ENCODE data around the gene TEAD3.

TEAD3 gene

DNA sequence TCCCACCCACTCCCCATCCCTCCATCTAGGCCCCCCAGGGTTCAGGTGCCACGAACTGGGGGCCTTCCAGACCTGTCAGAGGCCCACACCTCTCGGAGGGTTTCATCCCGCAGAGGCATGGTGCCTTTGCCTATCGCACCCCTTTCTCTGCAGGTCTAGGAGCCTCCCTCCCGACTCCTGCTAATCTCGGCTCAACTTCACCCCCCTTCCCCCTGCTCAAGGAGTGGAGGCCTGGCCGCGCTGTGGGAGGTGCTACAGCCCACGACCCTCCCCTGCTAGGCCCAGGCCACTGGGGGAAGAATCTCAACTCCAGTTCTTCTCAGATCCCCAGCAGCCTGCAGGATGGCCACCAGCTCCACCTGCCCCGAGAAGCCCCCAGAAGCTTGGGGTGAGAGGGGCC, 15.9 kb upstream of the TEAD3 start, which contains the start of gene TULP1:
Gene TULP1, minus strand, starts transcription at position 157 of the 400 bp plus-strand sequence. Its CDS starts 38 bp downstream, at position 119.
- no peak for DNase-seq (ENCODE audit: low read depth)
- no peak for TF ChIP-seq CTCF (IDR thresholded peaks at IDR 0.05; ENCODE audit: low read depth, low read length, missing control alignments)
- in situ Hi-C loops (cut with HindIII; ENCODE audit: low sequenced_read_pairs): no loop called here
- peak within 1 kb of the TSS; percentile 7 for H3K4me3 ChIP-seq (ENCODE audit: low read depth, low read length)

- in situ Hi-C loops (cut with HindIII; ENCODE audit: low sequenced_read_pairs): no loop called here
- H3K4me3 ChIP-seq (ENCODE audit: low read depth, low read length): no peak overlapping the region
- TF ChIP-seq CTCF (IDR thresholded peaks at IDR 0.05; ENCODE audit: low read depth, low read length, missing control alignments): no peak
- no peak for DNase-seq (ENCODE audit: low read depth)
These were observed 15.1 kb upstream of the TEAD3 start for GRCh38 chr6:35512006-35512405.

DNA sequence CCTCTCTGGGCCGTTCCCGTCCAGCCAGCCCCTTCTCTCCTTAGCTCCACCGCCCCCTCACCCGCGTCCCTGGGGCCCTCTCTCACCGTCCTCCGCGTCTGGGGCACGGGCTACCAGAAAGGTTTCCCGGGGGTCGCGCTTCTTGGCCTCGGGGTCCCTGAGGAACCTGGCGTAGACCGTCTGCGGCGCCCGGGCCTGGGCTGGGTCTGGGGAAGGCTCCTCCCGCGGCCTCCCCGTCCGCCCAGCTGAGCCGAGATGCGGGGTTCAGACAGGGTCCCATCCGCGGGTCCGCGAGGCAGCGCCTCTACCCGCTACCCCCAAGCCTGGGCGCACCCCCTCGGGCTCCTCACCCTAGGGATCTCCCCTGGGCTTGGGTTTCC, 14.7 kb upstream of the TEAD3 start:
- TF ChIP-seq CTCF (IDR thresholded peaks at IDR 0.05; ENCODE audit: low read depth, low read length, missing control alignments): no peak
- DNase-seq (ENCODE audit: low read depth): no peak
- in situ Hi-C loops (cut with HindIII; ENCODE audit: low sequenced_read_pairs): no loop called here
- H3K4me3 ChIP-seq (ENCODE audit: low read depth, low read length): peak overlapping the region; percentile 7

GRCh38 chr6:35510916-35511561, 14.2 kb upstream of the TEAD3 start:
- no peak overlapping the region for H3K4me3 ChIP-seq (ENCODE audit: low read depth, low read length)
- no peak for TF ChIP-seq CTCF (IDR thresholded peaks at IDR 0.05; ENCODE audit: low read depth, low read length, missing control alignments)
- DNase-seq (ENCODE audit: low read depth): no peak
- in situ Hi-C loops (cut with HindIII; ENCODE audit: low sequenced_read_pairs): no loop called here

DNA sequence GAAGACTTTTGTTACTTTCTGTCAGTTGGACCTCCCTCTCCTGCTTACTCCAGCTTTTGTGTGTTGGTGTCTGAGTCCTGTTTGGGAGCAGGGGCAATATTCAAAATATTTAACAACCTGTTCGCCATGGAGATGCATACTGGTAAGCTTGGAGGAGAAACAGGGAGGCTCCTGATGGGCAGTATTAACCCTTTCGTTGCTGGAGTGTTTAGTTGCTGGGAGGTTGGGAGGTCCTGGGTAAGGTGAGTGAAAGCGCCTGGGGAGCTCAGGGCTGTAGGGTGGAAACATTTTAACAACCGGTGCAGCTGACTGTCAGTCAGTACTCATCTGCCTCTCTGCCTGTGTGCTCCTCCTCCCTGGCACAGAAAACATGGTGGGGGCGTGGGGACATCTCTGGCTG, 11.7 kb upstream of the TEAD3 start:
- in situ Hi-C loops (cut with HindIII; ENCODE audit: low sequenced_read_pairs): no loop called here
- no peak overlapping the region for H3K4me3 ChIP-seq (ENCODE audit: low read depth, low read length)
- no peak for TF ChIP-seq CTCF (IDR thresholded peaks at IDR 0.05; ENCODE audit: low read depth, low read length, missing control alignments)
- DNase-seq (ENCODE audit: low read depth): no peak

DNA sequence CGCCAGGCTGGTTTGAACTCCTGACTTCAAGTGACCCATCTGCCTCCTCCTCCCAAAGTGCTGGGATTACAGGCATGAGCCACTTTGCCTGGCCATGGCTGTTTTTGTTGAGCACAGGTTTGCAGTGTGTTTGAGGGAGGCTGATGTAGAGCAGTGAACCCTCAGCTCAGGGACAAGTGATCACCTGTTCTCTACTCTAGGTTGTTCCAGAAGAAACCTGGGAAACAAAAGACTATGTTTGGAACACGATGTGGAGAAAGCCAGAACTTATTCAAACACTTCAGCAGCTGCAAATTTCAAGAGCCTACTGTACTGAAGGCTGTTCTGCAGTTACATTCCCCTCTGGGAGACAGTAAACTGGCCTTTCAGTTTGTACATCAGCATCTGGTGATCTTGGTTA, 11.1 kb upstream of the TEAD3 start:
- in situ Hi-C loops (cut with HindIII; ENCODE audit: low sequenced_read_pairs): no loop called here
- no peak overlapping the region for H3K4me3 ChIP-seq (ENCODE audit: low read depth, low read length)
- DNase-seq (ENCODE audit: low read depth): no peak
- TF ChIP-seq CTCF (IDR thresholded peaks at IDR 0.05; ENCODE audit: low read depth, low read length, missing control alignments): no peak
